Loucy (cell line): ENCODE measurements around the gene SLC43A1.
A peak's percentile ranks its signal among the peaks of the same experiment; 100 is the strongest.

Source experiments
- H2AFZ ChIP-seq: fragments of 200-600 bp; sonication (generic); 2 replicates; pipeline ENCODE4 v1.6.0; 2016; ENCODE audit warnings: antibody characterized with exemption, mild to moderate bottlenecking, low read length, moderate library complexity
- H3F3A ChIP-seq: fragments of 200-600 bp; 2 replicates; pipeline ENCODE4 v1.6.0; 2016; ENCODE audit warnings: antibody characterized with exemption, low read depth, mild to moderate bottlenecking
- H3K27me3 ChIP-seq: fragments of 200-600 bp; sonication (generic); 2 replicates; pipeline ENCODE4 v1.6.1; 2014; ENCODE audit warnings: low read length, mild to moderate bottlenecking; ENCODE audit not compliant: insufficient read depth, poor library complexity, severe bottlenecking
- H3K36me3 ChIP-seq: fragments of 200-600 bp; sonication (generic); 2 replicates; pipeline ENCODE4 v1.6.1; 2016; ENCODE audit warnings: low read length; ENCODE audit not compliant: insufficient read depth
- H3K4me1 ChIP-seq: fragments of 200-600 bp; sonication (generic); 2 replicates; pipeline ENCODE4 v1.5.1; 2014; ENCODE audit warnings: low read length, mild to moderate bottlenecking; ENCODE audit not compliant: insufficient read depth, poor library complexity, severe bottlenecking
- H3K4me2 ChIP-seq: fragments of 200-600 bp; sonication (generic); 2 replicates; pipeline ENCODE4 v1.6.0; 2014; ENCODE audit warnings: antibody characterized with exemption, low read length, low read depth, mild to moderate bottlenecking; ENCODE audit not compliant: poor library complexity, severe bottlenecking
- H3K4me3 ChIP-seq: fragments of 200-600 bp; sonication (generic); 2 replicates; pipeline ENCODE4 v1.5.1; 2014; ENCODE audit warnings: low read length, mild to moderate bottlenecking, mixed read lengths; ENCODE audit not compliant: poor library complexity, severe bottlenecking
- H3K79me2 ChIP-seq: fragments of 200-600 bp; sonication (generic); 2 replicates; pipeline ENCODE4 v1.6.1; 2014; ENCODE audit warnings: low read length; ENCODE audit not compliant: insufficient read depth
- H3K9ac ChIP-seq: fragments of 200-600 bp; sonication (generic); 2 replicates; pipeline ENCODE4 v1.6.0; 2014; ENCODE audit warnings: mild to moderate bottlenecking, low read depth, low read length, moderate library complexity; ENCODE audit not compliant: poor library complexity, severe bottlenecking
- H3K9me2 ChIP-seq: fragments of 200-600 bp; sonication (generic); replicated peaks from 2 replicates; pipeline ENCODE4 v1.6.1; 2016; ENCODE audit warnings: low read depth, low read length, mixed read lengths
- H3K9me3 ChIP-seq: fragments of 200-600 bp; sonication (generic); 2 replicates; pipeline ENCODE4 v1.6.1; 2014; ENCODE audit warnings: mild to moderate bottlenecking, antibody characterized with exemption, low read length, low read depth; ENCODE audit not compliant: insufficient read depth
- H4K20me1 ChIP-seq: fragments of 200-600 bp; sonication (generic); 2 replicates; pipeline ENCODE4 v1.6.0; 2014; ENCODE audit warnings: antibody characterized with exemption, low read length, mild to moderate bottlenecking; ENCODE audit not compliant: insufficient read depth, poor library complexity, severe bottlenecking
- EZH2phosphoT487 ChIP-seq: fragments of 200-600 bp; IDR thresholded peaks from 2 replicates; pipeline ENCODE4 v1.6.1; 2018; ENCODE audit warnings: antibody characterized with exemption, mild to moderate bottlenecking, moderate library complexity, borderline replicate concordance
- TF ChIP-seq, protein P1 (sequence below): fragments of 200-600 bp; sonication (generic); conservative IDR thresholded peaks from 2 replicates; pipeline ENCODE4 v1.5.1; 2014; ENCODE audit warnings: mild to moderate bottlenecking, antibody characterized with exemption, low read length

The SLC43A1 gene

GRCh38 chr11:57477507-57478189, 37.9 kb downstream of the SLC43A1 start:
- H3K4me1 ChIP-seq: peaks cover 32% of the 10 kb centered on the region
- no peaks in the 10 kb centered on the region for H3K9me3 ChIP-seq
- H3K27me3 ChIP-seq: no peaks in the 10 kb centered on the region
- H4K20me1 ChIP-seq: no peaks in the 10 kb centered on the region
- H3K9ac ChIP-seq: no peak overlapping the region
- no peak overlapping the region for H2AFZ ChIP-seq
- no peaks in the 10 kb centered on the region for H3F3A ChIP-seq
- TF ChIP-seq EZH2phosphoT487: no peak
- TF ChIP-seq, protein P1, sequence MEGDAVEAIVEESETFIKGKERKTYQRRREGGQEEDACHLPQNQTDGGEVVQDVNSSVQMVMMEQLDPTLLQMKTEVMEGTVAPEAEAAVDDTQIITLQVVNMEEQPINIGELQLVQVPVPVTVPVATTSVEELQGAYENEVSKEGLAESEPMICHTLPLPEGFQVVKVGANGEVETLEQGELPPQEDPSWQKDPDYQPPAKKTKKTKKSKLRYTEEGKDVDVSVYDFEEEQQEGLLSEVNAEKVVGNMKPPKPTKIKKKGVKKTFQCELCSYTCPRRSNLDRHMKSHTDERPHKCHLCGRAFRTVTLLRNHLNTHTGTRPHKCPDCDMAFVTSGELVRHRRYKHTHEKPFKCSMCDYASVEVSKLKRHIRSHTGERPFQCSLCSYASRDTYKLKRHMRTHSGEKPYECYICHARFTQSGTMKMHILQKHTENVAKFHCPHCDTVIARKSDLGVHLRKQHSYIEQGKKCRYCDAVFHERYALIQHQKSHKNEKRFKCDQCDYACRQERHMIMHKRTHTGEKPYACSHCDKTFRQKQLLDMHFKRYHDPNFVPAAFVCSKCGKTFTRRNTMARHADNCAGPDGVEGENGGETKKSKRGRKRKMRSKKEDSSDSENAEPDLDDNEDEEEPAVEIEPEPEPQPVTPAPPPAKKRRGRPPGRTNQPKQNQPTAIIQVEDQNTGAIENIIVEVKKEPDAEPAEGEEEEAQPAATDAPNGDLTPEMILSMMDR: no peak
- no peak overlapping the region for H3K4me3 ChIP-seq
- no peaks in the 10 kb centered on the region for H3K36me3 ChIP-seq
- H3K79me2 ChIP-seq: no peaks in the 10 kb centered on the region; the same call in 1 of the 2 replicates
- no peaks in the 10 kb centered on the region for H3K9me2 ChIP-seq
- no peak overlapping the region for H3K4me2 ChIP-seq

DNA sequence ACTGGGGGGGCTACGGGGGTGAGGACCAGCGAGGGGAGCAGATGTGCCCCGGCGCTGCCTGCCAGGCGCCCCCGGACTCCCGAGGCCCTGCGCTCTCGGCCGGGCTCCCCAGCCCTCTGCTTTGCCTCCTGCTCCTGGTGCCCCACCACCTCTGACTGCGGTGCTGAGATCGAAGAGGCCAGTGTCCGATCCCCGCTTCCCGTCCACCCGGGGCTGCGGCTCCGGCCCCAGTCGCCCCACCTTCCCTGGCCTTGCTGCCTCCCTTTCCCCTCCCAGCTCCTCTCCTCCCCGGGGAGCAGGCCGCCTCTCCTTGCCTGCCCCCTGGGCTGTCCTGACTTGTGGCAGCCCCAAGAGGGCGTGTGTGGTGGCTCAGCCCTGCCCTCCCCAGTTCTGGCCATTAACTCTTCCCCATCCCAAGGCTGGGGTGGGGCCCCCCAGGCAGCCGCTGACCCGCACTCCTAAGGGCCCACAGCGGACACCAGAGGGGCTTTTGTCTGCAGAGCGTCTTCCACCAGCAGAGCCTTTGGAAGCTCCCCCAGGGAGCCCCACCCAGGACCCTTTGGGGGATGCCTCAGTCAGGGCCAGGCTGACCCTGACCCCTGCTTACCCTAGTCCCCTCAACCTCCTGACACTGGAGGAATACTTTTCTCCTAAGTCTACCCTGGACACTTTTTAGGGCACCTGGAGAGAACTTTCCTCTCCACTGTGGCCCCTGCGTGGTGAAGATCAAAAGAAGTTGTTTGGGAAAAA, 38.6 kb downstream of the SLC43A1 start:
- H3K4me3 ChIP-seq: peak overlapping the region; percentile 63
- H3F3A ChIP-seq: no peaks in the 10 kb centered on the region
- H3K27me3 ChIP-seq: no peaks in the 10 kb centered on the region
- H3K9me2 ChIP-seq: no peaks in the 10 kb centered on the region
- peak overlapping the region; percentile 70 for H3K4me2 ChIP-seq
- no peak for TF ChIP-seq EZH2phosphoT487
- TF ChIP-seq, protein P1: peak; percentile 54
- H4K20me1 ChIP-seq: no peaks in the 10 kb centered on the region
- peaks cover 30% of the 10 kb centered on the region for H3K4me1 ChIP-seq
- H3K79me2 ChIP-seq: no peaks in the 10 kb centered on the region; the same call in 1 of the 2 replicates
- H2AFZ ChIP-seq: peak overlapping the region; percentile 21; the same call in 1 of the 2 replicates
- H3K9me3 ChIP-seq: no peaks in the 10 kb centered on the region
- H3K9ac ChIP-seq: peak overlapping the region; percentile 63
- H3K36me3 ChIP-seq: no peaks in the 10 kb centered on the region

GRCh38 chr11:57476047-57476756, 39.3 kb downstream of the SLC43A1 start:
- Histone ChIP-seq H2AFZ (peak overlapping the region; percentile 21; the same call in 1 of the 2 replicates), H3K4me2 (peak overlapping the region; percentile 70), H3K9ac (peak overlapping the region; percentile 63), H3K9me2 (no peaks in the 10 kb centered on the region), H3K4me1 (peaks cover 26% of the 10 kb centered on the region), H3K79me2 (no peaks in the 10 kb centered on the region; the same call in 1 of the 2 replicates), H3K4me3 (peak overlapping the region; percentile 63), H3K9me3 (no peaks in the 10 kb centered on the region), H3F3A (no peaks in the 10 kb centered on the region), H3K36me3 (no peaks in the 10 kb centered on the region), H3K27me3 (no peaks in the 10 kb centered on the region), H4K20me1 (no peaks in the 10 kb centered on the region)
- no peak for TF ChIP-seq EZH2phosphoT487
- TF ChIP-seq, protein P1: no peak
